WERI-Rb-1 (cell line): Measurements from ENCODE around the gene OSCP1.

Source experiments
- DNase-seq: peaks from one replicate; pipeline ENCODE4 v3.0.0-alpha.2; 2020
- H3K27ac ChIP-seq: fragments of 250-450 bp; sonication (Bioruptor Pico); 2 replicates; pipeline ENCODE4 v1.5.1; 2020; ENCODE audit warnings: mild to moderate bottlenecking, moderate library complexity
- H3K27me3 ChIP-seq: fragments of 250-450 bp; sonication (Bioruptor Pico); 2 replicates; pipeline ENCODE4 v1.5.1; 2021; ENCODE audit warnings: mild to moderate bottlenecking, low read depth, moderate library complexity; ENCODE audit not compliant: insufficient read depth, severe bottlenecking
- H3K36me3 ChIP-seq: fragments of 250-450 bp; sonication (Bioruptor Pico); 2 replicates; pipeline ENCODE4 v1.5.1; 2020; ENCODE audit warnings: mild to moderate bottlenecking, moderate library complexity
- H3K4me3 ChIP-seq: 2 replicates; pipeline ENCODE4 v1.5.1; 2011; ENCODE audit warnings: low read depth, mild to moderate bottlenecking, control low read depth, low read length
- H3K9me3 ChIP-seq: fragments of 250-450 bp; sonication (Bioruptor Pico); 2 replicates; pipeline ENCODE4 v1.5.1; 2021; ENCODE audit warnings: mild to moderate bottlenecking, moderate library complexity; ENCODE audit not compliant: severe bottlenecking
- TF ChIP-seq, protein P1 (sequence below): IDR thresholded peaks from 2 replicates; pipeline ENCODE4 v1.5.1; 2011; ENCODE audit warnings: low read depth, mild to moderate bottlenecking, control low read depth, inconsistent platforms, low read length

OSCP1 gene

DNA sequence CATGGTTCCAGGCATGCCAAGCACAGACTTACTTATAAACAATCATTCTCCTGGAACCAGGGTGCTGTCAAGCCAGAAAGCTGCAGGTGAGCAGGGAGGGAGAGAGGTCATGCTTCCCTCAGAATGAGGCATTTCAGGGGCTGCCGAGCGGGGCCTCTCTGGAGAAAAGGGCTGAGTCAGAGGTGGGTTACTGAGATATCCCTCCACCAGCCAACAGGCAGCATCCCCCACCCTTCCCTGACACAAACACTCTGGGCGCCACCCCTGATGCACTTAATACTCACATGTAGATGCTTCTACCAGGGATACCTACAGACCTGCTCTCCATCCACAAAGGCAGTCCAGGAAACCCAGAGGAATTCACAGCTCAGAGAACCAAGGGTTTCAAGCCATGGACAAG, 77.6 kb downstream of the OSCP1 start:
- Histone ChIP-seq H3K4me3 (no peak overlapping the region), H3K27ac (peak overlapping the region; percentile 91), H3K27me3 (no peaks in the 10 kb centered on the region), H3K9me3 (no peaks in the 10 kb centered on the region), H3K36me3 (peaks cover 8% of the 10 kb centered on the region)
- TF ChIP-seq, protein P1, sequence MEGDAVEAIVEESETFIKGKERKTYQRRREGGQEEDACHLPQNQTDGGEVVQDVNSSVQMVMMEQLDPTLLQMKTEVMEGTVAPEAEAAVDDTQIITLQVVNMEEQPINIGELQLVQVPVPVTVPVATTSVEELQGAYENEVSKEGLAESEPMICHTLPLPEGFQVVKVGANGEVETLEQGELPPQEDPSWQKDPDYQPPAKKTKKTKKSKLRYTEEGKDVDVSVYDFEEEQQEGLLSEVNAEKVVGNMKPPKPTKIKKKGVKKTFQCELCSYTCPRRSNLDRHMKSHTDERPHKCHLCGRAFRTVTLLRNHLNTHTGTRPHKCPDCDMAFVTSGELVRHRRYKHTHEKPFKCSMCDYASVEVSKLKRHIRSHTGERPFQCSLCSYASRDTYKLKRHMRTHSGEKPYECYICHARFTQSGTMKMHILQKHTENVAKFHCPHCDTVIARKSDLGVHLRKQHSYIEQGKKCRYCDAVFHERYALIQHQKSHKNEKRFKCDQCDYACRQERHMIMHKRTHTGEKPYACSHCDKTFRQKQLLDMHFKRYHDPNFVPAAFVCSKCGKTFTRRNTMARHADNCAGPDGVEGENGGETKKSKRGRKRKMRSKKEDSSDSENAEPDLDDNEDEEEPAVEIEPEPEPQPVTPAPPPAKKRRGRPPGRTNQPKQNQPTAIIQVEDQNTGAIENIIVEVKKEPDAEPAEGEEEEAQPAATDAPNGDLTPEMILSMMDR: no peak
- DNase-seq: no peak

DNA sequence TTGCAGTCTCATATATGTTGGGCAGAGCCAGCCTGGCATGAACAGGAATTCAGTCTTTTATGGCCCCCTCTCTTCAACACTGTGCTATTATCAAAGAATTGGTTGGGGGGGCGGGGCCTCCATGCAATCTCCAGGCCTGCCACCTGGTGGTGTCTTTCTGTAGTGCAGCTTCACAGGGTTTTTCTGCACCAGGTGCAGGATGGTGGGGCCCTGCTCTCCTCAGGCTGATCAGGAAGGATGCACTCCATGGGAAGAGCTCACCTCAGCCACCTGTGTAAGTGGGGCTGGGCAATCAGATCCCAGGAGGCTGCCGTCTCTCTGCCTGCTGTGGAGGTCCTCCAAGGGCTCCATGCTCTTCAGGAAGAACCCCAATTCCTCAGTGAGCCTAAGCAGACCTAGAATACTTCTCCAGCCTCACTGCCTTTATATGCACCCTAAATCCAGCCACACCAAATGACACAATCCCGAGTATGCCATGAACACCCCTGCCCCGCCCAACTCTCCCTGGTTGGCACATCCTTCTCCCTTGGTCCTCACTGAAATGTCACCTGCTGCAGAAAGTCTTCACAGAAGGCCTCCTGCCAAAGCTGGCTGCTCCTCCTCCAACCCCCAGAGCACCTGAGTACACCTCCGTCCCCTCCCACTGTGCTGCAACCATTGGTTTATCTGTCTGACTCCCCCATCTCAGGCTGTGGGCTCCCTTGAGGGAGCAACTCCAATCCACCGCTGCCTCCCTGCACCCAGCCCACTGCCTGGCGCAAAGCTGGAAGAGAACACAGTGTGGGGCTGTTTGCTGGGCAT, 81.0 kb downstream of the OSCP1 start:
- Histone ChIP-seq H3K9me3 (no peaks in the 10 kb centered on the region), H3K27me3 (no peaks in the 10 kb centered on the region), H3K4me3 (no peak overlapping the region), H3K36me3 (peaks cover 16% of the 10 kb centered on the region), H3K27ac (no peak overlapping the region)
- TF ChIP-seq, protein P1: peak; percentile 85
- DNase-seq: peak; percentile 77
